Fibroblast of villous mesenchyme (primary cell): ENCODE measurements around the gene LRRC51. TPM values are rescaled to one million over a fixed set of nuclear protein-coding genes. Genes with fewer than 3 reads are reported as not detected.

Experiments
- DNase-seq: peaks from one replicate; pipeline ENCODE4 v3.0.0-alpha.2; 2010; ENCODE audit warnings: low read depth
- H3K4me3 ChIP-seq: 2 replicates; pipeline ENCODE4 v1.5.1; 2011; ENCODE audit warnings: low read depth, mild to moderate bottlenecking, low read length
- CTCF ChIP-seq: IDR thresholded peaks from 2 replicates; pipeline ENCODE4 v1.5.1; 2012; ENCODE audit warnings: low read depth, mild to moderate bottlenecking, low read length; ENCODE audit not compliant: insufficient read depth
- total RNA-seq: library from RNA; depleted of rRNA; stranded (reverse); fragments of >200 nt; gene quantifications from 2 replicates; pipeline ENCODE4 v1.2.3, GENCODE V29; 2012

Gene LRRC51
- total RNA-seq, 1 donor = 4.3 TPM

- TF ChIP-seq CTCF = no peak
- H3K4me3 ChIP-seq = no peak overlapping the region
Measured at GRCh38 chr11:72116019-72116755, 35.5 kb downstream of the LRRC51 start.

GRCh38 chr11:72119198-72119597 is 38.5 kb downstream of the LRRC51 start:
- no peak for DNase-seq
- no peak overlapping the region for H3K4me3 ChIP-seq
- TF ChIP-seq CTCF = no peak

More at GRCh38 chr11:72116019-72116755, 35.5 kb downstream of the LRRC51 start:
- no peak for DNase-seq

GRCh38 chr11:72120930-72121329 is 40.3 kb downstream of the LRRC51 start:
- H3K4me3 ChIP-seq = no peak overlapping the region
- no peak for TF ChIP-seq CTCF
- no peak for DNase-seq

GRCh38 chr11:72122607-72123006 is 42.0 kb downstream of the LRRC51 start:
- TF ChIP-seq CTCF = no peak
- H3K4me3 ChIP-seq = no peak overlapping the region
- no peak for DNase-seq

- DNase-seq = no peak
- no peak for TF ChIP-seq CTCF
- no peak overlapping the region for H3K4me3 ChIP-seq
Measured at GRCh38 chr11:72123117-72123653, 42.5 kb downstream of the LRRC51 start.

GRCh38 chr11:72124046-72124445 is 43.4 kb downstream of the LRRC51 start:
- DNase-seq = no peak
- TF ChIP-seq CTCF = no peak

More at GRCh38 chr11:72124046-72124445, 43.4 kb downstream of the LRRC51 start:
- no peak overlapping the region for H3K4me3 ChIP-seq
